ENCODE measurements around the gene HSPB7.

The HSPB7 gene

DNA sequence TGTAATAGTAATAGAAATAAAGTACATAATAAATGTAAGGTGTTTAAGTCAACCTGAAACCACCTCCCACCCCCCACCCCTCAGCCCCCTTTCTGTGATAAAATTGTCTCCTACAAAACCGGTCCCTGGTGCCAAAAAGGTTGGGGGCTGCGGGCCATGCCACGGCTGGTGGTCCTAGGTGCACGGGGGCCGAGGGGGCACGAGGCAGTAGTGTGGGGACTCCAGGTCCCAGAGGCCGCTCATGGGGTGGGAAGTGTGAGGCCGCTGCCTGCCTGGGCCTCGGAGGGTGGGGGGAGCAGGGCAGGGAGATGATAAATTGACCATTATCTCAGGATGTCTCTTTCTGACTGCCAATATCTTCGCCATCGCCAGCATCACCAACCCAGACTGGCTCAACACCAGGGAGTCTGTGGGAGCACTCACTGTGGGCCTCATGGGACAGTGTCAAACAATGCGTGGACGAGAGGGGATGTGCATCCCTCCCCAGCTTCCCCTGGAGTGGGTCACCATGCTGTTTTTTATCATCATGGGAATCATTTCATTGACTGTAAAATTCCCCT is 48.4 kb downstream of the HSPB7 start:
- ChIA-PET CTCF (no interaction called here), POLR2A (interaction anchor here (0.5 to 0.6 kb wide), 2 partner anchors 146 to 525 kb away, joined by 3 to 4 read pairs; no protein-coding TSS in a partner anchor)
- Histone ChIP-seq H3K4me1 (ENCODE audit: control insufficient read depth, insufficient read depth, low read length) (no peaks in the 10 kb centered on the region), H3K4me3 (ENCODE audit: low read depth, low read length) (no peak overlapping the region), H3K27ac (ENCODE audit: extremely low read depth, low read depth, low read length) (no peak overlapping the region), H3K9me3 (ENCODE audit: control insufficient read depth, insufficient read depth, low read depth, low read length) (no peaks in the 10 kb centered on the region), H3K36me3 (ENCODE audit: control insufficient read depth in 2 of 2, insufficient read depth in 1 of 2, low read length in 2 of 2) (peaks cover 0 to 64% of the 10 kb centered on the region in 2 experiments; a peak in 2 of 3 replicates)
- TF ChIP-seq, protein P1, sequence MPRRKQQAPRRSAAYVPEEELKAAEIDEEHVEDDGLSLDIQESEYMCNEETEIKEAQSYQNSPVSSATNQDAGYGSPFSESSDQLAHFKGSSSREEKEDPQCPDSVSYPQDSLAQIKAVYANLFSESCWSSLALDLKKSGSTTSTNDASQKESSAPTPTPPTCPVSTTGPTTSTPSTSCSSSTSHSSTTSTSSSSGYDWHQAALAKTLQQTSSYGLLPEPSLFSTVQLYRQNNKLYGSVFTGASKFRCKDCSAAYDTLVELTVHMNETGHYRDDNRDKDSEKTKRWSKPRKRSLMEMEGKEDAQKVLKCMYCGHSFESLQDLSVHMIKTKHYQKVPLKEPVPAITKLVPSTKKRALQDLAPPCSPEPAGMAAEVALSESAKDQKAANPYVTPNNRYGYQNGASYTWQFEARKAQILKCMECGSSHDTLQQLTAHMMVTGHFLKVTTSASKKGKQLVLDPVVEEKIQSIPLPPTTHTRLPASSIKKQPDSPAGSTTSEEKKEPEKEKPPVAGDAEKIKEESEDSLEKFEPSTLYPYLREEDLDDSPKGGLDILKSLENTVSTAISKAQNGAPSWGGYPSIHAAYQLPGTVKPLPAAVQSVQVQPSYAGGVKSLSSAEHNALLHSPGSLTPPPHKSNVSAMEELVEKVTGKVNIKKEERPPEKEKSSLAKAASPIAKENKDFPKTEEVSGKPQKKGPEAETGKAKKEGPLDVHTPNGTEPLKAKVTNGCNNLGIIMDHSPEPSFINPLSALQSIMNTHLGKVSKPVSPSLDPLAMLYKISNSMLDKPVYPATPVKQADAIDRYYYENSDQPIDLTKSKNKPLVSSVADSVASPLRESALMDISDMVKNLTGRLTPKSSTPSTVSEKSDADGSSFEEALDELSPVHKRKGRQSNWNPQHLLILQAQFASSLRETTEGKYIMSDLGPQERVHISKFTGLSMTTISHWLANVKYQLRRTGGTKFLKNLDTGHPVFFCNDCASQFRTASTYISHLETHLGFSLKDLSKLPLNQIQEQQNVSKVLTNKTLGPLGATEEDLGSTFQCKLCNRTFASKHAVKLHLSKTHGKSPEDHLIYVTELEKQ (tag by site-specific recombination; IDR thresholded peaks at IDR 0.05; ENCODE audit: borderline replicate concordance), result no peak
- TF ChIP-seq ZNF175 (tag by site-specific recombination; IDR thresholded peaks at IDR 0.05) (no peak), ZNF560 (tag by site-specific recombination; IDR thresholded peaks at IDR 0.05; ENCODE audit: borderline replicate concordance) (no peak), ZNF394 (tag by site-specific recombination; IDR thresholded peaks at IDR 0.05; ENCODE audit: borderline replicate concordance) (no peak), KLF9 (tag by site-specific recombination; IDR thresholded peaks at IDR 0.05; ENCODE audit: low read depth) (no peak), ZNF174 (tag by site-specific recombination; IDR thresholded peaks at IDR 0.05) (no peak), ZNF600 (tag by site-specific recombination; IDR thresholded peaks at IDR 0.05) (no peak)

DNA sequence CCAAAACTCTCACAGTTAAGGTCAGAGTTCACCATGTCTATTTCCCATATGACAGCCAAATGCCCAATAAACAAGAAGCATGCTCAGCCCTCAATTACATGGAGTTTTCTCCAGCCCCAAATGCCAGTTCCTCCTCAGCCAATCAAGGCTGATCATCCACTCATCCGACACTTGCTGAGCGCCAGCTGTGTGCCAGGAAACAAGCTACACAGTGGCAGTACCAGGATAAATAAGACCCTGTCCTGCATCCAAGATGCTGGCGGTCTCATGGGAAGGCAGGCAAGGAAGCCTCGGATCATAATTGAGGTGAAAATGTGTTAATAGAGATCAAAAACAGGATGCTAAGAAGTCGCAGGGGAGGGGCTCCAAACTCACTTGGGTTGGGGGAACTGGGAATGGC is 49.7 kb downstream of the HSPB7 start:
- ChIA-PET POLR2A (no interaction called here), CTCF (interaction anchor here (0.9 kb wide), 1 partner anchor 10 kb away, joined by 3 read pairs; no protein-coding TSS in a partner anchor)
- Histone ChIP-seq H3K4me3 (ENCODE audit: low read depth, low read length) (no peak overlapping the region), H3K27ac (ENCODE audit: extremely low read depth, low read depth, low read length) (no peak overlapping the region), H3K4me1 (ENCODE audit: control insufficient read depth, insufficient read depth, low read length) (peaks cover 9% of the 10 kb centered on the region), H3K36me3 (ENCODE audit: control insufficient read depth in 2 of 2, insufficient read depth in 1 of 2, low read length in 2 of 2) (peaks cover 0 to 60% of the 10 kb centered on the region in 2 experiments; a peak in 2 of 3 replicates), H3K9me3 (ENCODE audit: control insufficient read depth, insufficient read depth, low read depth, low read length) (no peaks in the 10 kb centered on the region)
- TF ChIP-seq ZNF354C (tag by site-specific recombination; IDR thresholded peaks at IDR 0.05; ENCODE audit: borderline replicate concordance, low read depth) (no peak), ZNF629 (tag by site-specific recombination; IDR thresholded peaks at IDR 0.05) (no peak), ZNF416 (tag by site-specific recombination; IDR thresholded peaks at IDR 0.05) (no peak), ZNF324 (tag by site-specific recombination; IDR thresholded peaks at IDR 0.05) (no peak), ZNF514 (tag by site-specific recombination; IDR thresholded peaks at IDR 0.05) (no peak), KLF7 (tag by site-specific recombination; IDR thresholded peaks at IDR 0.05; ENCODE audit: borderline replicate concordance) (no peak), ZEB2 (tag by site-specific recombination; IDR thresholded peaks at IDR 0.05) (no peak), ZNF433 (tag by site-specific recombination; IDR thresholded peaks at IDR 0.05; ENCODE audit: low read depth) (no peak), ZNF146 (tag by site-specific recombination; IDR thresholded peaks at IDR 0.05) (no peak), ZNF768 (tag by site-specific recombination; IDR thresholded peaks at IDR 0.05) (no peak), HOXC10 (CRISPR knock-in tag; IDR thresholded peaks at IDR 0.05) (no peak), ZBTB21 (tag by site-specific recombination; IDR thresholded peaks at IDR 0.05) (no peak), SCRT2 (tag by site-specific recombination; IDR thresholded peaks at IDR 0.05) (no peak)
- TF ChIP-seq, protein P2, sequence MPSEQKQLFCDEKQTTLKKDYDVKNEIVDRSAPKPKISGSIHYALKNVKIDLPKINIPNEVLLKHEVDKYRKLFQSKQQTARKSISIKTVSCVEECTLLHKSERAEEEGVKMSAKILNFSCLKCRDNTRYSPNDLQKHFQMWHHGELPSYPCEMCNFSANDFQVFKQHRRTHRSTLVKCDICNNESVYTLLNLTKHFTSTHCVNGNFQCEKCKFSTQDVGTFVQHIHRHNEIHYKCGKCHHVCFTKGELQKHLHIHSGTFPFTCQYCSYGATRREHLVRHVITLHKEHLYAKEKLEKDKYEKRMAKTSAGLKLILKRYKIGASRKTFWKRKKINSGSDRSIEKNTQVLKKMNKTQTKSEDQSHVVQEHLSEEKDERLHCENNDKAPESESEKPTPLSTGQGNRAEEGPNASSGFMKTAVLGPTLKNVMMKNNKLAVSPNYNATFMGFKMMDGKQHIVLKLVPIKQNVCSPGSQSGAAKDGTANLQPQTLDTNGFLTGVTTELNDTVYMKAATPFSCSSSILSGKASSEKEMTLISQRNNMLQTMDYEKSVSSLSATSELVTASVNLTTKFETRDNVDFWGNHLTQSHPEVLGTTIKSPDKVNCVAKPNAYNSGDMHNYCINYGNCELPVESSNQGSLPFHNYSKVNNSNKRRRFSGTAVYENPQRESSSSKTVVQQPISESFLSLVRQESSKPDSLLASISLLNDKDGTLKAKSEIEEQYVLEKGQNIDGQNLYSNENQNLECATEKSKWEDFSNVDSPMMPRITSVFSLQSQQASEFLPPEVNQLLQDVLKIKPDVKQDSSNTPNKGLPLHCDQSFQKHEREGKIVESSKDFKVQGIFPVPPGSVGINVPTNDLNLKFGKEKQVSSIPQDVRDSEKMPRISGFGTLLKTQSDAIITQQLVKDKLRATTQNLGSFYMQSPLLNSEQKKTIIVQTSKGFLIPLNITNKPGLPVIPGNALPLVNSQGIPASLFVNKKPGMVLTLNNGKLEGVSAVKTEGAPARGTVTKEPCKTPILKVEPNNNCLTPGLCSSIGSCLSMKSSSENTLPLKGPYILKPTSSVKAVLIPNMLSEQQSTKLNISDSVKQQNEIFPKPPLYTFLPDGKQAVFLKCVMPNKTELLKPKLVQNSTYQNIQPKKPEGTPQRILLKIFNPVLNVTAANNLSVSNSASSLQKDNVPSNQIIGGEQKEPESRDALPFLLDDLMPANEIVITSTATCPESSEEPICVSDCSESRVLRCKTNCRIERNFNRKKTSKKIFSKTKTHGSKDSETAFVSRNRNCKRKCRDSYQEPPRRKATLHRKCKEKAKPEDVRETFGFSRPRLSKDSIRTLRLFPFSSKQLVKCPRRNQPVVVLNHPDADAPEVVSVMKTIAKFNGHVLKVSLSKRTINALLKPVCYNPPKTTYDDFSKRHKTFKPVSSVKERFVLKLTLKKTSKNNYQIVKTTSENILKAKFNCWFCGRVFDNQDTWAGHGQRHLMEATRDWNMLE (tag by site-specific recombination; conservative IDR thresholded peaks at IDR 0.05; ENCODE audit: low read depth), result no peak
- TF ChIP-seq, protein P3, sequence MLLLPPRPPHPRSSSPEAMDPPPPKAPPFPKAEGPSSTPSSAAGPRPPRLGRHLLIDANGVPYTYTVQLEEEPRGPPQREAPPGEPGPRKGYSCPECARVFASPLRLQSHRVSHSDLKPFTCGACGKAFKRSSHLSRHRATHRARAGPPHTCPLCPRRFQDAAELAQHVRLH (tag by site-specific recombination; IDR thresholded peaks at IDR 0.05), result no peak
- TF ChIP-seq, protein P4, sequence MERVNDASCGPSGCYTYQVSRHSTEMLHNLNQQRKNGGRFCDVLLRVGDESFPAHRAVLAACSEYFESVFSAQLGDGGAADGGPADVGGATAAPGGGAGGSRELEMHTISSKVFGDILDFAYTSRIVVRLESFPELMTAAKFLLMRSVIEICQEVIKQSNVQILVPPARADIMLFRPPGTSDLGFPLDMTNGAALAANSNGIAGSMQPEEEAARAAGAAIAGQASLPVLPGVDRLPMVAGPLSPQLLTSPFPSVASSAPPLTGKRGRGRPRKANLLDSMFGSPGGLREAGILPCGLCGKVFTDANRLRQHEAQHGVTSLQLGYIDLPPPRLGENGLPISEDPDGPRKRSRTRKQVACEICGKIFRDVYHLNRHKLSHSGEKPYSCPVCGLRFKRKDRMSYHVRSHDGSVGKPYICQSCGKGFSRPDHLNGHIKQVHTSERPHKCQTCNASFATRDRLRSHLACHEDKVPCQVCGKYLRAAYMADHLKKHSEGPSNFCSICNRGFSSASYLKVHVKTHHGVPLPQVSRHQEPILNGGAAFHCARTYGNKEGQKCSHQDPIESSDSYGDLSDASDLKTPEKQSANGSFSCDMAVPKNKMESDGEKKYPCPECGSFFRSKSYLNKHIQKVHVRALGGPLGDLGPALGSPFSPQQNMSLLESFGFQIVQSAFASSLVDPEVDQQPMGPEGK (tag by site-specific recombination; IDR thresholded peaks at IDR 0.05), result no peak

Measured in HEK293 (cell line).